ENCODE results near the gene ABO.
"Not testable (repeated sequence)": the region's sequence is repeated elsewhere in the genome, so short reads cannot be mapped to it uniquely, and the experiment has no call there.

Gene ABO

DNA sequence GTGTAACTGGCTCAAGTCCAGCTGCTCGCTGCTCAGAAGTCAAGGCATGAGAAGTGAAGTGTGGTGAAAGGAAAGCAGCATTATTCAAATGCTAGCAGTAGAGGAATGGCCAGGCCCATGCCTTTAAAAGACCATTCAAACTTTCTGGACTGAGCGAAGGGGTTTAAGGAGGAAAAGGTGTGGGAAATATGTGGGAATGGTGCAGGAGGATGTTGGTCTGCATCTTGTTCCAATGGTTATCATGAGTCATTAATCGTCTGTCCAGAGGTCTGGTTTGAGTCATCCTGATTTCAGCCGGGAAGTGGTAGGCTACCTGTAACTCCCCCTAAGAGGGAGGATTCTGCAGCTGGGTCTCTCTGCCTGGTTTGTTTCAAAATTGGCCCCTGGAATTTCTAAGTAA, 60.7 kb downstream of the ABO start:
- H3K4me1 Mint-ChIP-seq; H3K27ac Mint-ChIP-seq; H3K4me3 Mint-ChIP-seq; H3K36me3 Mint-ChIP-seq (ENCODE audit: low read depth): not testable (repeated sequence)
- peaks cover 51% of the 10 kb centered on the region for H3K27me3 Mint-ChIP-seq (ENCODE audit: low read depth)
- H3K9me3 Mint-ChIP-seq, result peaks cover 19% of the 10 kb centered on the region

DNA sequence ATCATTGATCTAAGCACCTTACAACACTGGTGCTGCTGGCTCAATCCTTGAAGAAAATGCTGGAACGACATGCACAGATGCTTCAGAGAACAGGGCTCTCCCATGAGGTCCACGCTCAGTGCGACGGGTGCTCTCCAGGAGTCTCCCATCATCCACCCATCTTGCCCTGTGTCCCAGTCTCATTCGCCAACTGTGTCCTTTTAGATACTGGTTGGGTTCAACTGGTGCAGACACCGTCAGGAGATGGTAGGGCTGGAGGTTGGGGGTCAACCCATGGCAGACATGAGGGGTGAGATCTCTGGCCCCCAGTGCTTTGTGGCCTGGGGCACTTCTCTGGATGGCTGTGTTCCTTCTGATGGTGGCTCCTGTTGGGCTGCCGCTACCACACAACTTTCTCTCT, 64.4 kb downstream of the ABO start:
- Mint-ChIP-seq H3K4me3 (no peak overlapping the region), H3K4me1 (no peaks in the 10 kb centered on the region), H3K9me3 (peaks cover 17% of the 10 kb centered on the region), H3K36me3 (ENCODE audit: low read depth) (no peaks in the 10 kb centered on the region), H3K27ac (no peak overlapping the region), H3K27me3 (ENCODE audit: low read depth) (peaks cover 43% of the 10 kb centered on the region)
- TF ChIP-seq, protein P1, sequence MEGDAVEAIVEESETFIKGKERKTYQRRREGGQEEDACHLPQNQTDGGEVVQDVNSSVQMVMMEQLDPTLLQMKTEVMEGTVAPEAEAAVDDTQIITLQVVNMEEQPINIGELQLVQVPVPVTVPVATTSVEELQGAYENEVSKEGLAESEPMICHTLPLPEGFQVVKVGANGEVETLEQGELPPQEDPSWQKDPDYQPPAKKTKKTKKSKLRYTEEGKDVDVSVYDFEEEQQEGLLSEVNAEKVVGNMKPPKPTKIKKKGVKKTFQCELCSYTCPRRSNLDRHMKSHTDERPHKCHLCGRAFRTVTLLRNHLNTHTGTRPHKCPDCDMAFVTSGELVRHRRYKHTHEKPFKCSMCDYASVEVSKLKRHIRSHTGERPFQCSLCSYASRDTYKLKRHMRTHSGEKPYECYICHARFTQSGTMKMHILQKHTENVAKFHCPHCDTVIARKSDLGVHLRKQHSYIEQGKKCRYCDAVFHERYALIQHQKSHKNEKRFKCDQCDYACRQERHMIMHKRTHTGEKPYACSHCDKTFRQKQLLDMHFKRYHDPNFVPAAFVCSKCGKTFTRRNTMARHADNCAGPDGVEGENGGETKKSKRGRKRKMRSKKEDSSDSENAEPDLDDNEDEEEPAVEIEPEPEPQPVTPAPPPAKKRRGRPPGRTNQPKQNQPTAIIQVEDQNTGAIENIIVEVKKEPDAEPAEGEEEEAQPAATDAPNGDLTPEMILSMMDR (IDR thresholded peaks at IDR 0.05; ENCODE audit: unreplicated experiment in 3 of 3), result no peak

DNA sequence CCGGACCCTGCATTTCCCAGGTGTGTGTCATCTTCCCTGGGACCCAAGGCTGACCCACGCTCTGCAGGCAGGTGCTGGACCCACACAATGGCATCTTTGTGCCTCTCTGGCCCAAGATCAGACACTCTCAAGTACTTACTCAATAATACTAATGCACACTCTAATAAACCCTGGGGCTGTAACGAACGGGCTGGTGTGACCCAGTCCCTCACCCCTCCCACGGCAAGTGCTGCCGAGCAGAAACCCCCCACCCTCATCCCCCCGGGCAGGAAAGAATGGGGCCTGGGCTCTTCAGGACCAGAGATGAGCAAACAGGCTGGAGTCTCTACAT, 64.8 kb downstream of the ABO start:
- Mint-ChIP-seq H3K27ac (no peak overlapping the region), H3K4me1 (no peaks in the 10 kb centered on the region), H3K9me3 (peaks cover 14% of the 10 kb centered on the region), H3K27me3 (ENCODE audit: low read depth) (peaks cover 39% of the 10 kb centered on the region), H3K36me3 (ENCODE audit: low read depth) (no peaks in the 10 kb centered on the region), H3K4me3 (no peak overlapping the region)
- TF ChIP-seq, protein P1 (IDR thresholded peaks at IDR 0.05; ENCODE audit: unreplicated experiment in 3 of 3), result no peak

DNA sequence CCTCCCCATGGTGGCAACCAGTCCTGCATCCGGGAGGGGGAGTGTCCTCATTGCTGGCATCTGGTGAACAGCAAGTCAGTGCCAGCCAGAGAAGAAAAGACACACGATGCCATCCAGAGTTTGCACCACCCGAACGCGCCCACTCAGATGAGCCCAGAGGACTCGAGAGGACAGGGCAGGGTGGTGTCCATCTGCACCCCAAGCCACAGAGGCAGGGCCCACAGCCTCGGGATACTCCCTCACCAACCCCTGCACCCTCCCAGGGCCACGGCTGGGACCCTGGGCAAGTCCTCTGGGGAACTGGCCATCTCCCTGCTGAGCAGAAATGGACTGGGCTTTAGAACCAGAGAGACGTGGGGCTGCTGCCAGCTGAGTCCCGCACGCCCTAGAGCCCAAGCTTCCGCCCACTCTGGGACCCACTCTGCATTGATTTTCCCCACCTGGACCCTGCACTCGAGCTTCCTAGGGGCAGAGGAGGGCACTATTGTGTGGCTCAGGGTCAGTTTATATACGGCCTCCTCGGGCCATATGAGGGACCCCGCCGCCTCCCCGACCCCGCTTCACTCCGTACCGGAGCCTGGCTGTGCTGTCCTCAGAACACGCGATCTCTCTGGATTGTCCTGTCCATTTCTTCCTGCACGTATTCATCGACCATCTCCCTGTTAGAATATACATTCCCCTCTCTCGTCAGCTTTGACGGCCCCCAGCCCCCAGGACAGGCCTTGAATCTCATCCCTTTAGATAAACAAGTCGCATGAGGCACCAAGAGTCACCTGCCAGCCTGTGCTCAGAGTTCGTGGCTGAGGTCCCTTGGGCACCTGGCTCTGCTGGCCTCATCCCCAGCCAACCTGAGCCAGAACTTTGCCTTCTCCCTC, 65.4 kb downstream of the ABO start:
- Mint-ChIP-seq H3K27me3 (ENCODE audit: low read depth) (peaks cover 35% of the 10 kb centered on the region), H3K9me3 (peaks cover 12% of the 10 kb centered on the region)
- not testable (repeated sequence) for H3K4me1 Mint-ChIP-seq; H3K36me3 Mint-ChIP-seq (ENCODE audit: low read depth); H3K4me3 Mint-ChIP-seq; H3K27ac Mint-ChIP-seq

DNA sequence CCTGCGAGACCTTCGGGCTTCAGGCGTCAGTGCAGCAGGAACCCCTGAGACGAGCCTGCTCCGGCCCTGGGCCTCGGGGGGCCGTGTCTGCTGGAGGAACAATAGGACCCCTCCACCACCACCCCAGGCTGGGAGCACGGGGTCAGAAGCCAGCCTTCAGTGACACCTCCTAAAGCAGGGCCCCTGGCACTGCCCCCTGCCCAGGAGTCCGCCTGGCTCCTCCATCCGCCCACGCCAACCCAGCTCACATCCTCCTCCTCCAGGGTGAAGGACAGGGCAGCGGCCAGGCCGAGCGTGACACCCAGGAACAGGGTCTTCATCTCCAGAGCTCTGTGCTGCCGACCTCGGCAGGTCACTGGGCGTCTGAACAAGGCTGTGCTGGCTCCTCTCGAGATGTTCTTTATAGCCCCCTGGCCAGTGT, 66.1 kb downstream of the ABO start, which contains the start of gene OBP2B:
TSS of gene OBP2B (minus strand) at position 371 of the 421 bp plus-strand sequence. CDS start at position 320, 51 bp downstream.
- Mint-ChIP-seq H3K27me3 (ENCODE audit: low read depth) (peaks cover 29% of the 10 kb centered on the region), H3K9me3 (peaks cover 10% of the 10 kb centered on the region)
- not testable (repeated sequence) for H3K4me3 Mint-ChIP-seq; H3K36me3 Mint-ChIP-seq (ENCODE audit: low read depth); H3K27ac Mint-ChIP-seq; H3K4me1 Mint-ChIP-seq

DNA sequence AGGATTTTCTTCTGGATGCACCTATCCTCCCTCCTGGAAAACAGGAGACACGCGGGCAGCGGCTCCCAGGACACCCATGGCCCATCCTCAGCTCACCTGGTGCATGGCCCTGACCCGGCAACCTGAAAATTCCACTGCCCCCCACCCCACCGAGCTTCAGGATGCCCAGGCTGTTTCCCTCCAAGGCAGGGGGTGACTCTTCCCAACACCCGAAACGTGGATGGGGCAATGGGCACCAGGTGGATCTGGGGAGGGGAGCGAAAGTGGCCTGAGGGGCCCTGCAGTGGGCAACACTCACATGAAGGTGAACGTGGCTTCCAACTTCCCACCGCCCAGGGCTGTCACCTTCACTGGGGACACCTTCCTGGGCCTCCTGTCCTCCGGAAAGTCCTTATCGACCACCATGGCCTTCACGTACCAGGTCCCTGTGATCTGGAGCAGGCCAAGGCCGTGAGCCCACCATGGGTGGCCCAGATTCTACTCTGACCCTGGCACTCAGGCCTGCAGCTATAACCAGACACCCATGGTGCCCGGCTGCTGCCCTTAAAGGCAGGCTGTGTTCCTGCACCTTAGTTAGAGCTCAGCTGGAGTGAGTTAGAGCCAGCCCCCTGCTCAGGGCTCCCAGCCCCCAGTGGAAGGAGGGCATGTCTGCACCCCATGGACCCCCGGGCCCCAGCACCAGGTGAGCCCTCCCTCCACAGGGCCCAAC, 66.7 kb downstream of the ABO start:
- not testable (repeated sequence) for H3K4me1 Mint-ChIP-seq; H3K27ac Mint-ChIP-seq; H3K9me3 Mint-ChIP-seq; H3K36me3 Mint-ChIP-seq (ENCODE audit: low read depth); H3K4me3 Mint-ChIP-seq
- peaks cover 28% of the 10 kb centered on the region for H3K27me3 Mint-ChIP-seq (ENCODE audit: low read depth)

DNA sequence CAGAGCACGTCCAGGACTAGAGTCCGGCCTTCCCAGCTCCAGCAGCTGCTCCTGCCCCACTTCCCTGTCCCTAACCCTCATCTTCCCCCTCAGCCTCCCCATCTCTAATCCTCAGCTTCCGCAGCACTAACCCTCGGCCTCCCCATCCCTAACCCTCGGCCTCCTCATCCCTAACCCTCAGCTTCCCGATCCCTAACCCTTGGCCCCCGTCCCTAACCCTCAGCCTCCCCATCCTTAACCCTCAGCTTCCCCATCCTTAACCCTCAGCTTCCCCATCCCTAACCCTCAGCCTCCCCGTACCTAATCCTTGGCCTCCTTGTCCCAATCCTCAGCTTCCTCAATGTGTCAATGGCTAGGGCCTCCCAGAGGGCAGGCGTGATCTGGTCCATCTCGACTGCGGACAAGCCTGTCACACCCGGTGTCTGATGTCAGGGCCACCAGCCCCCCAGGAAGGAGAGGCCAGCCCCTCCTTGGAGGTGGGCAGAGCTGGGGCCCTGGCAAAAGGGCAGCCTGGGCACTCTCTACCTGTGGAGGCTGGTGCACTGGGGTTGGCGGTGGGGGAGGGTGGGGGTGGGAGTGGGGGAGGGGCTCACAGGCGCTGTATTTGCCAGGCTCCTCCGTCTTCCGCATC, 67.3 kb downstream of the ABO start:
- TF ChIP-seq, protein P1 (IDR thresholded peaks at IDR 0.05; ENCODE audit: unreplicated experiment in 3 of 3), result no peak
- Mint-ChIP-seq H3K4me3 (no peak overlapping the region), H3K4me1 (no peaks in the 10 kb centered on the region), H3K27ac (no peak overlapping the region), H3K36me3 (ENCODE audit: low read depth) (no peaks in the 10 kb centered on the region), H3K27me3 (ENCODE audit: low read depth) (peaks cover 32% of the 10 kb centered on the region), H3K9me3 (peaks cover 5% of the 10 kb centered on the region)
